H9 (cell line): ENCODE measurements around the gene MGAT5. TPM values are rescaled to one million over a fixed set of nuclear protein-coding genes. Genes with fewer than 3 reads are reported as not detected.

Experiments used
- DNase-seq: peaks from one replicate; pipeline ENCODE4 v3.0.0-alpha.2; 2017
- H2AFZ ChIP-seq: one replicate; pipeline ENCODE4 v1.6.1; 2013; ENCODE audit warnings: mild to moderate bottlenecking, low read length, control low read depth, moderate library complexity
- H2AK5ac ChIP-seq: 2 replicates; pipeline ENCODE4 v1.6.1; 2013; ENCODE audit warnings: low read length, control low read depth, mixed read lengths; ENCODE audit not compliant: insufficient read length
- H2BK120ac ChIP-seq: one replicate; pipeline ENCODE4 v1.6.1; 2013; ENCODE audit warnings: low read depth, mild to moderate bottlenecking, low read length, control low read depth, inconsistent platforms; ENCODE audit not compliant: poor library complexity, severe bottlenecking
- H2BK12ac ChIP-seq: 2 replicates; pipeline ENCODE4 v1.6.1; 2013; ENCODE audit warnings: low read length, control low read depth, mixed read lengths, low read depth; ENCODE audit not compliant: insufficient read length
- H2BK15ac ChIP-seq: 2 replicates; pipeline ENCODE4 v1.6.1; 2013; ENCODE audit warnings: low read depth, low read length, control low read depth
- H2BK20ac ChIP-seq: one replicate; pipeline ENCODE4 v1.6.1; 2013; ENCODE audit warnings: low read depth, mild to moderate bottlenecking, low read length, control low read depth, inconsistent platforms; ENCODE audit not compliant: poor library complexity, severe bottlenecking
- H2BK5ac ChIP-seq: 2 replicates; pipeline ENCODE4 v1.6.1; 2013; ENCODE audit warnings: low read length, control low read depth, mixed read lengths; ENCODE audit not compliant: insufficient read length
- H3K14ac ChIP-seq: 2 replicates; pipeline ENCODE4 v1.6.1; 2013; ENCODE audit warnings: low read length, control low read depth; ENCODE audit not compliant: insufficient read depth
- H3K18ac ChIP-seq: 2 replicates; pipeline ENCODE4 v1.6.1; 2013; ENCODE audit warnings: low read depth, mild to moderate bottlenecking, mixed read lengths, low read length, control low read depth; ENCODE audit not compliant: insufficient read length
- H3K23ac ChIP-seq: 2 replicates; pipeline ENCODE4 v1.6.1; 2013; ENCODE audit warnings: low read length, control low read depth, mixed read lengths, low read depth; ENCODE audit not compliant: insufficient read length
- H3K23me2 ChIP-seq: 2 replicates; pipeline ENCODE4 v1.6.1; 2013; ENCODE audit warnings: low read depth, mild to moderate bottlenecking, mixed read lengths, low read length, control low read depth; ENCODE audit not compliant: insufficient read length, poor library complexity, severe bottlenecking
- H3K27ac ChIP-seq: 2 replicates; pipeline ENCODE4 v1.5.1; 2013; ENCODE audit warnings: low read length, control low read depth, mixed read lengths, low read depth; ENCODE audit not compliant: insufficient read length
- H3K27me3 ChIP-seq: 2 replicates; pipeline ENCODE4 v1.6.1; 2013; ENCODE audit warnings: low read length, control low read depth, inconsistent platforms; ENCODE audit not compliant: insufficient read depth
- H3K4ac ChIP-seq: 2 replicates; pipeline ENCODE4 v1.6.1; 2013; ENCODE audit warnings: low read depth, mild to moderate bottlenecking, control low read depth, inconsistent platforms, low read length, moderate library complexity
- H3K4me1 ChIP-seq: 2 replicates; pipeline ENCODE4 v1.6.1; 2013; ENCODE audit warnings: low read length, control low read depth, inconsistent platforms; ENCODE audit not compliant: insufficient read depth
- H3K4me2 ChIP-seq: 2 replicates; pipeline ENCODE4 v1.6.1; 2013; ENCODE audit warnings: low read length, control low read depth, mixed read lengths; ENCODE audit not compliant: insufficient read length, insufficient read depth
- H3K56ac ChIP-seq: 2 replicates; pipeline ENCODE4 v1.6.1; 2013; ENCODE audit warnings: low read depth, mild to moderate bottlenecking, mixed read lengths, low read length, control low read depth; ENCODE audit not compliant: insufficient read length
- H3K79me1 ChIP-seq: 2 replicates; pipeline ENCODE4 v1.6.1; 2013; ENCODE audit warnings: low read depth, mild to moderate bottlenecking, moderate library complexity, low read length, control low read depth, inconsistent platforms; ENCODE audit not compliant: insufficient read depth, poor library complexity, severe bottlenecking
- H3K79me2 ChIP-seq: 2 replicates; pipeline ENCODE4 v1.6.1; 2013; ENCODE audit warnings: low read length, control low read depth, inconsistent platforms; ENCODE audit not compliant: insufficient read depth
- H3K9ac ChIP-seq: 2 replicates; pipeline ENCODE4 v1.6.1; 2013; ENCODE audit warnings: low read length, control low read depth, mixed read lengths; ENCODE audit not compliant: insufficient read length; ENCODE audit errors: extremely low read depth
- H3K9me3 ChIP-seq: one replicate; pipeline ENCODE4 v1.6.1; 2013; ENCODE audit warnings: low read depth, low read length, inconsistent platforms; ENCODE audit not compliant: control insufficient read depth
- H3T11ph ChIP-seq: one replicate; pipeline ENCODE4 v1.6.1; 2013; ENCODE audit warnings: mild to moderate bottlenecking, low read length, control low read depth, inconsistent platforms
- H4K20me1 ChIP-seq: one replicate; pipeline ENCODE4 v1.6.1; 2013; ENCODE audit not compliant: control insufficient read depth, insufficient read length, insufficient read depth
- H4K5ac ChIP-seq: 2 replicates; pipeline ENCODE4 v1.6.1; 2013; ENCODE audit warnings: low read depth, mild to moderate bottlenecking, mixed read lengths, low read length, control low read depth; ENCODE audit not compliant: insufficient read length
- H4K8ac ChIP-seq: replicated peaks from 2 replicates; pipeline ENCODE4 v1.6.1; 2013; ENCODE audit warnings: low read length, control low read depth, mixed read lengths, low read depth; ENCODE audit not compliant: insufficient read length
- H4K91ac ChIP-seq: 2 replicates; pipeline ENCODE4 v1.6.1; 2013; ENCODE audit warnings: low read depth, mild to moderate bottlenecking, moderate library complexity, mixed read lengths, low read length, control low read depth; ENCODE audit not compliant: insufficient read length
- H3K27ac Mint-ChIP-seq, 3 experiments: 2 replicates in 2 of 3; 3 replicates in 1 of 3; pipeline ENCODE4 v1.8.0; 2020 to 2021; ENCODE audit warnings: mixed read lengths in 3 of 3, mild to moderate bottlenecking in 1 of 3, moderate library complexity in 1 of 3
- H3K27me3 Mint-ChIP-seq: 2 replicates; pipeline ENCODE4 v1.8.0; 2021; ENCODE audit warnings: low read depth, mild to moderate bottlenecking, moderate library complexity, mixed read lengths
- H3K36me3 Mint-ChIP-seq, 3 experiments: 2 replicates in 2 of 3; 3 replicates in 1 of 3; pipeline ENCODE4 v1.8.0; 2020 to 2021; ENCODE audit warnings: low read depth in 3 of 3, mixed read lengths in 3 of 3; ENCODE audit not compliant: insufficient read depth in 1 of 3
- H3K4me1 Mint-ChIP-seq, 2 experiments: 2 replicates each; pipeline ENCODE4 v1.8.0; 2020; ENCODE audit warnings: mixed read lengths in 2 of 2
- H3K4me3 Mint-ChIP-seq, 2 experiments: 2 replicates in 1 of 2; 3 replicates in 1 of 2; pipeline ENCODE4 v1.8.0; 2020 to 2021; ENCODE audit warnings: mild to moderate bottlenecking in 2 of 2, mixed read lengths in 2 of 2, moderate library complexity in 1 of 2
- H3K9me3 Mint-ChIP-seq, 2 experiments: 2 replicates in 1 of 2; 3 replicates in 1 of 2; pipeline ENCODE4 v1.8.0; 2020; ENCODE audit warnings: mild to moderate bottlenecking in 2 of 2, mixed read lengths in 2 of 2, moderate library complexity in 1 of 2
- WGBS: extraction: QIAGEN DNeasy Blood & Tissue Kit; methylation state at CpG from one replicate; pipeline ENCODE4 v1.1.7; 2013; ENCODE audit warnings: missing lambda C conversion rate, low lambda C conversion rate, mixed read lengths; ENCODE audit not compliant: insufficient read length; ENCODE audit errors: extremely low coverage; 5-methylcytosine and 5-hydroxymethylcytosine counted together
- total RNA-seq: library from RNA; stranded (reverse); gene quantifications from 2 replicates; pipeline ENCODE4 v1.2.1, GENCODE V29; 2021
- TF ChIP-seq, protein P1 (sequence below): fragments of 200-600 bp; sonication (generic); conservative IDR thresholded peaks from 3 replicates; pipeline ENCODE4 v1.8.0; 2021; ENCODE audit warnings: antibody characterized with exemption, mild to moderate bottlenecking

MGAT5 gene
- total RNA-seq, 1 experiment from 2014 or later = 25.7 TPM

DNA sequence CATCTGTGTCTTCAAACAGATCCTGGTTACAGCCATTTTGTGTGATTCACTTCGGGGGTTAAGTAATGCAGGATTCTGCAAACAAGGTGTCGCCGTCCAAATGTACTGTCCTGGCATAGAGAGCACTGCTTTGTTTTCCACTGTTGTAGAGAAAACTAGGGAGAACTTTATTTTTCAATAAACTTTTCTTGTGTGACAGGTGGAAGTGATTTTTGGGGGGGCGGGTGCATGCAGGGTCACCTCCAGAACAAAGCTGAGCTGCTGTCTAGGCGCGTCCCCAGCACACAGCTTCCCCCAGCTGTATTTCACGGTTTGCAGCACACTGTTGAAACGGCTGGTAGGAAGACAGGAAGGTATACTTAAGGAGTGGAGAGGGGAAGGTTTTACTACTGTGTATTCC is 200.6 kb downstream of the MGAT5 start:
- WGBS = no CpG with 5 or more reads among the region's 8 CpGs
- H3K4ac ChIP-seq = no peak overlapping the region
- DNase-seq = no peak

More for the DNA sequence above, 200.6 kb downstream of the MGAT5 start:
- Histone ChIP-seq H2BK12ac (no peak overlapping the region), H3K18ac (no peak overlapping the region), H2BK5ac (no peak overlapping the region), H3K9ac (no peak overlapping the region), H2AFZ (no peak overlapping the region), H3K23ac (no peak overlapping the region), H2BK120ac (no peak overlapping the region), H3K23me2 (no peaks in the 10 kb centered on the region), H2AK5ac (no peak overlapping the region), H2BK15ac (no peak overlapping the region), H3K9me3 (no peaks in the 10 kb centered on the region), H3K14ac (no peak overlapping the region), H2BK20ac (no peak overlapping the region), H3K4me1 (no peaks in the 10 kb centered on the region), H3K4me2 (no peak overlapping the region), H3K79me1 (no peaks in the 10 kb centered on the region), H3K27me3 (no peaks in the 10 kb centered on the region), H4K91ac (no peak overlapping the region), H3K27ac (no peak overlapping the region), H4K8ac (no peak overlapping the region), H4K20me1 (no peaks in the 10 kb centered on the region), H3K56ac (no peak overlapping the region), H3K79me2 (no peaks in the 10 kb centered on the region), H4K5ac (no peak overlapping the region), H3T11ph (no peak overlapping the region)
- H3K27me3 Mint-ChIP-seq = no peaks in the 10 kb centered on the region
- no peaks in the 10 kb centered on the region for H3K9me3 Mint-ChIP-seq
- no peak overlapping the region for H3K4me3 Mint-ChIP-seq
- H3K4me1 Mint-ChIP-seq = peaks cover 14 to 15% of the 10 kb centered on the region in 2 experiments; a peak in 3 of 4 replicates
- H3K27ac Mint-ChIP-seq = no peak overlapping the region
- TF ChIP-seq, protein P1, sequence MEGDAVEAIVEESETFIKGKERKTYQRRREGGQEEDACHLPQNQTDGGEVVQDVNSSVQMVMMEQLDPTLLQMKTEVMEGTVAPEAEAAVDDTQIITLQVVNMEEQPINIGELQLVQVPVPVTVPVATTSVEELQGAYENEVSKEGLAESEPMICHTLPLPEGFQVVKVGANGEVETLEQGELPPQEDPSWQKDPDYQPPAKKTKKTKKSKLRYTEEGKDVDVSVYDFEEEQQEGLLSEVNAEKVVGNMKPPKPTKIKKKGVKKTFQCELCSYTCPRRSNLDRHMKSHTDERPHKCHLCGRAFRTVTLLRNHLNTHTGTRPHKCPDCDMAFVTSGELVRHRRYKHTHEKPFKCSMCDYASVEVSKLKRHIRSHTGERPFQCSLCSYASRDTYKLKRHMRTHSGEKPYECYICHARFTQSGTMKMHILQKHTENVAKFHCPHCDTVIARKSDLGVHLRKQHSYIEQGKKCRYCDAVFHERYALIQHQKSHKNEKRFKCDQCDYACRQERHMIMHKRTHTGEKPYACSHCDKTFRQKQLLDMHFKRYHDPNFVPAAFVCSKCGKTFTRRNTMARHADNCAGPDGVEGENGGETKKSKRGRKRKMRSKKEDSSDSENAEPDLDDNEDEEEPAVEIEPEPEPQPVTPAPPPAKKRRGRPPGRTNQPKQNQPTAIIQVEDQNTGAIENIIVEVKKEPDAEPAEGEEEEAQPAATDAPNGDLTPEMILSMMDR = no peak
- H3K36me3 Mint-ChIP-seq = peaks cover 0 to 4% (median 4%) of the 10 kb centered on the region in 3 experiments; a peak in 6 of 7 replicates
